Adrenal gland (tissue), 12 donors: ENCODE results near the gene PLEKHG4B. TPM values are rescaled to one million over a fixed set of nuclear protein-coding genes. Genes with fewer than 3 reads are reported as not detected.

Experiments used
- DNase-seq, 7 donors: peaks; one replicate each; pipeline ENCODE4 v3.0.0-alpha.2; 2019 to 2020
- H3K27ac ChIP-seq, 5 donors: fragments of 200-600 bp; sonication (generic) in 4 of 5; 1 replicate in 3 of 5; 2 replicates in 2 of 5; pipeline versions ENCODE4 v1.5.1 to v1.8.0; 2016 to 2020; ENCODE audit warnings: mild to moderate bottlenecking in 1 of 5
- H3K27me3 ChIP-seq: fragments of 200-600 bp; 2 replicates; pipeline ENCODE4 v1.8.0; 2021
- H3K36me3 ChIP-seq, 2 donors: fragments of 200-600 bp; replicated peaks in 1 of 2; 1 replicate in 1 of 2; 2 replicates in 1 of 2; pipeline versions ENCODE4 v1.5.1 to v1.8.0; 2018 to 2022
- H3K4me1 ChIP-seq, 2 donors: fragments of 200-600 bp; replicated peaks in 1 of 2; 1 replicate in 1 of 2; 2 replicates in 1 of 2; pipeline versions ENCODE4 v1.5.1 to v1.8.0; 2018 to 2021
- H3K4me3 ChIP-seq, 4 donors: fragments of 200-600 bp; sonication (generic) in 3 of 4; one replicate each; pipeline ENCODE4 v1.5.1; 2016 to 2018
- H3K9me3 ChIP-seq, 3 donors: fragments of 200-600 bp; sonication (generic) in 1 of 3; replicated peaks in 1 of 3; 1 replicate in 2 of 3; 2 replicates in 1 of 3; pipeline versions ENCODE4 v1.5.1 to v1.8.0; 2016 to 2021
- POLR2A ChIP-seq, 2 donors: fragments of 450-650 bp; IDR thresholded peaks; one replicate each; pipeline ENCODE4 v1.6.1; 2017; ENCODE audit warnings: antibody characterized with exemption in 2 of 2, mild to moderate bottlenecking in 2 of 2, moderate library complexity in 1 of 2
- WGBS, 4 donors: extraction: QIAGEN DNeasy Blood & Tissue Kit in 2 of 4; methylation state at CpG; one replicate each; pipeline versions ENCODE4 v1.1.5 to v1.1.7; 2013 to 2017; 5-methylcytosine and 5-hydroxymethylcytosine counted together
- intact Hi-C, 2 donors: fragments of 100-400 bp; cut with DNase I; formaldehyde crosslinking; loops; one replicate each; pipeline versions ENCODE4 v1.14.1 to v1.15.0; 2022 to 2023
- polyA plus RNA-seq, 3 donors: library from polyadenylated mRNA; stranded (reverse); fragments of 200-250 nt in 2 of 3; fragments of 350-450 nt in 1 of 3; fragmentation: Illumina TruSeq in 1 of 3; extraction: RNeasy Lipid Tissue Mini Kit (QIAGEN cat#74804) in 1 of 3; gene quantifications; one replicate each; pipeline ENCODE4 v1.2.3, GENCODE V29; 2013 to 2014
- total RNA-seq, 9 donors: library from RNA; depleted of rRNA in 4 of 9; stranded (reverse); fragments of >200 nt in 4 of 9; fragments of 120-200 nt in 1 of 9; fragmentation: NEBNext Ultra II Directional in 1 of 9; extraction: Animal tissue kit (Norgen Biotek cat#: 25700) in 1 of 9; gene quantifications; one replicate each; pipeline versions ENCODE4 v1.1.0 to v1.2.4, GENCODE V29; 2013 to 2023
- TF ChIP-seq, protein P1 (sequence below), 6 experiments: fragments of 450-650 bp in 4 of 6; fragments of 200-600 bp in 2 of 6; sonication (generic) in 1 of 6; IDR thresholded peaks; 1 replicate in 5 of 6; 2 replicates in 1 of 6; pipeline versions ENCODE4 v1.5.1 to v1.8.0; 2016 to 2021; ENCODE audit warnings: antibody characterized with exemption in 6 of 6, mild to moderate bottlenecking in 2 of 6, moderate library complexity in 1 of 6
- donor health status: healthy with polysubstance abuse.
- donor health status: Bipolar disorder and iron deficiency.
- donor health status: DM: yes; HTN: yes; CAD: no.
- donor health status: DM: no; HTN: no; CAD: no.
- donor health status: DM: no; HTN: no; CAD: no.
- donor health status: DM: yes; HTN: yes; CAD: no.

PLEKHG4B gene
- total and polyA plus RNA-seq, 12 donors: 0.03 to 3.4 (median 0.12) TPM

DNA sequence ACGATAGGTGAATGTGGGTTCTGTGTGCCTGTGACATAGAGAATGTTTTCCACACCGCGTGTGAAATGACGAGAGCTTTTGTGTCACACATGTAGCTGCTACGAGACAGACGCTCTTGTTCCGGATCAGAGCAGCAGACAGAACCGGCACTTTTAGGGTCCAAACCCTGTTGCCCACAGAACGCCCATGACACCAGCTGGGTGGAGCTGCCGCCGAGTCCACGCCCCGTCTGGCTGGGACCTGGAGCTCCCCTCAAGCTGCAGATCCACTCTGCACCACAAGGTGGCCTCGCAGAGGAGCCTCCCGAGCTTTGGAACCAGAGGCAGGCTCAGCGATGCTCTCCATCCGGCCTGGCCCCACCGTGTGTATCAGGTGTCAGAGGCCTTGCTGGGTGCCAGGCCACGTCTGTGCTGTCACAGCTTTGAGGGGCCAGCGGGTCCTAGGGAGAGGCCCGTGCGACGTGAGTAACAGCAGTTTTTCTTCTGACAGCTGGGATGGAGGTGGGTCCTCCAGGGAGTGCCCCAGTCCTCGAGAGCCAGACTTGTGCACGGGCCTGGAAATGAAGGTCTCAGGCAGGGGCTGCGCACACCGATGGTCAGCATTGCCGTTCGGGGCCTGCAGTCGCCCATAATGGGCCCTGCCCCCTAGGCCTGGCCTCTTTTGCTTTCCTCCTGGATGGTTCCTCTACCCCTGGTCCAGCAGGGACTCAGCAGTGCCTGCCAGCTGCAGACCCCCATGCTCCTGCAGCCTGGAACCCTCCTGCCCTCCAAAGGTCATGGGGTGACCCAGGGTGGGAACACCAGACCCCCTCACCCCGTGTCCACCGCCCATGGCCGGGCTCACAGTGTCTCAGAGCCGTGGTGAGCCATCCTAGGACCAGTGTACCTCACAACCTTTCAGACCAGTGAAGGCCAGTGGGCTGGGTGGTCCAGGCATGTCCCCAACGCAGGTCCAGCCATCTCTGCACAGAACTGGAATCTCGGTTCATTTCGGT, 96.8 kb downstream of the PLEKHG4B start:
- intact Hi-C loops: no loop called here
- WGBS, 4 donors: 33 to 60% (median 39%) methylated on average over 21 to 37 of the region's 37 CpGs

DNA sequence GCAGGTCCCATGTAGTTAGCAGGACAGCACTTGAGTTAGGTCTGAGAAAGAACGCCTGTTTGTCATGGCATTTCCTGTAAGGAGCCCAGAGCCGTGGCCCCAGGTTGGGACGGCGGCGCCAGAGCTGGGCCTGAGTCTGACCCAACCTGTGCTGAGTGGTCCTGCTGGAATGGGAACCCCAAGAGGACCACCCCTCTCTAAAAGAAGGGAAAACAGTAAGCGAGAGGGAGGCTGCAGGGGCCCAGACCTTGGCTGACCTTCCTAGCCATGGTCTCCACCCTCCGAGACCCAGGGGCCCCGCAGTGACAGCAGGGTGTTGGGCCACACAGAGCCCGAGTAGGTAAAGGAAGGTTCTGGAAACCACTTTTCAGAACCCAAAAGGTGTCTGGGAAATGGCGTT, 97.5 kb downstream of the PLEKHG4B start:
- Histone ChIP-seq H3K36me3 (no peaks in the 10 kb centered on the region), H3K27me3 (no peaks in the 10 kb centered on the region), H3K4me1 (peaks cover 0 to 6% of the 10 kb centered on the region in 2 donors), H3K27ac (no peak overlapping the region), H3K9me3 (no peaks in the 10 kb centered on the region), H3K4me3 (no peak overlapping the region)
- no peak for DNase-seq
- intact Hi-C loops: no loop called here
- WGBS, 4 donors: 80 to 91% (median 86%) methylated on average over 5 to 10 of the region's 10 CpGs
- TF ChIP-seq, protein P1, sequence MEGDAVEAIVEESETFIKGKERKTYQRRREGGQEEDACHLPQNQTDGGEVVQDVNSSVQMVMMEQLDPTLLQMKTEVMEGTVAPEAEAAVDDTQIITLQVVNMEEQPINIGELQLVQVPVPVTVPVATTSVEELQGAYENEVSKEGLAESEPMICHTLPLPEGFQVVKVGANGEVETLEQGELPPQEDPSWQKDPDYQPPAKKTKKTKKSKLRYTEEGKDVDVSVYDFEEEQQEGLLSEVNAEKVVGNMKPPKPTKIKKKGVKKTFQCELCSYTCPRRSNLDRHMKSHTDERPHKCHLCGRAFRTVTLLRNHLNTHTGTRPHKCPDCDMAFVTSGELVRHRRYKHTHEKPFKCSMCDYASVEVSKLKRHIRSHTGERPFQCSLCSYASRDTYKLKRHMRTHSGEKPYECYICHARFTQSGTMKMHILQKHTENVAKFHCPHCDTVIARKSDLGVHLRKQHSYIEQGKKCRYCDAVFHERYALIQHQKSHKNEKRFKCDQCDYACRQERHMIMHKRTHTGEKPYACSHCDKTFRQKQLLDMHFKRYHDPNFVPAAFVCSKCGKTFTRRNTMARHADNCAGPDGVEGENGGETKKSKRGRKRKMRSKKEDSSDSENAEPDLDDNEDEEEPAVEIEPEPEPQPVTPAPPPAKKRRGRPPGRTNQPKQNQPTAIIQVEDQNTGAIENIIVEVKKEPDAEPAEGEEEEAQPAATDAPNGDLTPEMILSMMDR (IDR thresholded peaks at IDR 0.05): no peak
- TF ChIP-seq POLR2A (IDR thresholded peaks at IDR 0.05): no peak

More for the DNA sequence above, 96.8 kb downstream of the PLEKHG4B start:
- H3K27me3 ChIP-seq: no peaks in the 10 kb centered on the region
- no peaks in the 10 kb centered on the region for H3K9me3 ChIP-seq
- no peak overlapping the region for H3K4me3 ChIP-seq
- DNase-seq: peak; percentile 83 to 92 (median 89)
- H3K36me3 ChIP-seq: no peaks in the 10 kb centered on the region
- peaks cover 0 to 6% of the 10 kb centered on the region in 2 donors for H3K4me1 ChIP-seq
- H3K27ac ChIP-seq: no peak overlapping the region
- TF ChIP-seq, protein P1 (IDR thresholded peaks at IDR 0.05): peak; percentile 88 to 94 (median 92)
- no peak for TF ChIP-seq POLR2A (IDR thresholded peaks at IDR 0.05)

DNA sequence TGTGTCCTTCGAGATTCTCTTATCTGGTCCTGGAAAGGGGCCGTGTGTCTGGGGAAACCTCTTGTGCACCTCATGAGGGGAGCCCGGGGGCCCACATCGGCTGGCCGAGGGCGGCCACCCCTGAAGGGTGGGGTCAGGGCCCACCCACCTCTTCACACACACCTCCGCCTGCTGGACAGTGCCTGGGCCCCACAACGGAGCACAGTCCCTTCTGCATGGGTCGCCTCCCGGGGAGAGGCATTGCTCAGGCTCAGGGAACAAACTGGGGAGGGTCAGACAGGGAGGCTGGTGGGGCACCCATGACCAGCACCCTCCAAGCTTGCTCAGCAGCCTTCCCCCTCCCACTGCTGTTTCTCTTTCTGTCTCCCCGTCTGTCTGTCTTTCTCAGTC, 98.0 kb downstream of the PLEKHG4B start:
- 55 to 71% (median 65%) methylated on average over 6 to 11 of the region's 11 CpGs for WGBS, 4 donors
- no peak for DNase-seq
- no peaks in the 10 kb centered on the region for H3K27me3 ChIP-seq
- peaks cover 0 to 6% of the 10 kb centered on the region in 2 donors for H3K4me1 ChIP-seq
- intact Hi-C loops: no loop called here
- H3K36me3 ChIP-seq: no peaks in the 10 kb centered on the region
- H3K4me3 ChIP-seq: no peak overlapping the region
- H3K9me3 ChIP-seq: no peaks in the 10 kb centered on the region
- no peak overlapping the region for H3K27ac ChIP-seq
- no peak for TF ChIP-seq POLR2A (IDR thresholded peaks at IDR 0.05)
- TF ChIP-seq, protein P1 (IDR thresholded peaks at IDR 0.05): no peak

DNA sequence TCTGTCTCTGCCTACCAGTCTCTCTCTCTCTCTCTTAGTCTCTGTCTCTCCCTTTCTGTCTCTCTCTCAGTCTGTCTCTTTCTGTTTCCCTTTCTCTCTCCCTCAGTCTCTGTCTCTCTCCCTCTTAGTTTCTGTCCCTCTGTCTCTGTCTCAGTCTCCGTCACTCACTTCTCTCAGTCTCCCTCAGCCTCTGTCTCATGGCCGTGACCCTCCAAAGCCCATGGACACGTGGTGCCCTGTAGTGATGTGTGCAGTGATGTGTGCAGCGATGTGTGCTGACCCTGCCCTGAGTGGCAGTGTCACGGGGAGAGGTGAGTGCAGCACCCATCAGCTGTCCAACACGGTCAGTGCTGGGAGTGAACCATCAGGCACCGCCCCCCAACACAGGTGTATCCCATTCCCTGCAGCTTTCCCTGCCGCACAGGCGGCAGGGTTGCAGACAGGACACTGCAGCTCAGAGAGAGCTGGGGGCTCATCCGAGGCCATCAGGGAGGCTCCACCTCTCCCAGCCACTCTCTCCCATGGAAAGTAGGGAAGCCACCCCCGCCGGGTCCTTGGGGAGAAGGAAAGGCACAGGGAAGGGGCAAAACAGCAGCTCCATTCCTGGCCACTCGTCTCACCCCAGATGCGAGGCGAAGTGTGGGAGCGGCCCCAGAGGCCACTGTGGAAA, 98.5 kb downstream of the PLEKHG4B start:
- Histone ChIP-seq H3K36me3 (no peaks in the 10 kb centered on the region), H3K4me1 (peaks cover 0 to 6% of the 10 kb centered on the region in 2 donors), H3K4me3 (no peak overlapping the region), H3K27me3 (no peaks in the 10 kb centered on the region), H3K27ac (no peak overlapping the region), H3K9me3 (no peaks in the 10 kb centered on the region)
- no peak for DNase-seq
- intact Hi-C loops: no loop called here
- TF ChIP-seq, protein P1 (IDR thresholded peaks at IDR 0.05): no peak
- TF ChIP-seq POLR2A (IDR thresholded peaks at IDR 0.05): no peak
- 61 to 66% (median 65%) methylated on average over 9 to 16 of the region's 16 CpGs for WGBS, 4 donors
